Measurements from ENCODE around the gene SLX9. TPM values are rescaled to one million over a fixed set of nuclear protein-coding genes. Genes with fewer than 3 reads are reported as not detected.

The SLX9 gene
- total RNA-seq, 1 experiment from 2014 or later, result 74.3 TPM

DNA sequence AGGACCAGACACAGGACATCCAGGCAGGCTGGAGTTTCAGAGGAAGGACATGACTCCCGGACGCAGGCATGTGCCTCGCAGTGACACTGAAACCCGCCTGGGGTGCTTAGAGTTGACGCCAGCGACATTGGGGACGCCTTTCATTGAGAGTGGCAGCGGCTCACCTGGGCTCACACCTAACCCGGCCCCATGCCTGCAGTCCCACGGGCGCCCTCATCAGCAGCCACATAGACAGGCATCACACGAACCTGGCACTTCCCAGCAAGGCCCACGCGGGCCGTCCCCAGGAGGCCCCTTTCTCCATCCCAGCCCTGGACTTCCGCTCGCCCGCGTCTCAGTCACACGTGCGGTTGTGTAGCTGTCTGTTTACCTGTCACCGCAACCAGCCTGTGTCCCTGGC lies 36.1 kb upstream of the SLX9 start:
- no peak overlapping the region for H2AFZ ChIP-seq (ENCODE audit: low read length)
- H2BK15ac ChIP-seq (ENCODE audit: low read depth, low read length), result no peak overlapping the region
- no peaks in the 10 kb centered on the region for H3K23me2 ChIP-seq (ENCODE audit: insufficient read length, low read depth, low read length, poor library complexity, severe bottlenecking)
- H3K9ac ChIP-seq (ENCODE audit: extremely low read depth, insufficient read length, low read length), result no peak overlapping the region
- H2BK20ac ChIP-seq (ENCODE audit: low read depth, low read length, poor library complexity, severe bottlenecking), result no peak overlapping the region
- H3K27me3 ChIP-seq (ENCODE audit: insufficient read depth, low read length), result no peaks in the 10 kb centered on the region
- H4K5ac ChIP-seq (ENCODE audit: insufficient read length, low read depth, low read length), result no peak overlapping the region
- no peak overlapping the region for H2AK5ac ChIP-seq (ENCODE audit: insufficient read length, low read length)
- no peaks in the 10 kb centered on the region for H3K4me1 ChIP-seq (ENCODE audit: insufficient read depth, low read length)
- H4K91ac ChIP-seq (ENCODE audit: insufficient read length, low read depth, low read length), result no peak overlapping the region
- H3K4ac ChIP-seq (ENCODE audit: low read depth, low read length), result no peak overlapping the region
- H3K56ac ChIP-seq (ENCODE audit: insufficient read length, low read depth, low read length), result no peak overlapping the region
- DNase-seq, result no peak
- no peaks in the 10 kb centered on the region for H3K79me2 ChIP-seq (ENCODE audit: insufficient read depth, low read length)
- no peak overlapping the region for H3K27ac ChIP-seq (ENCODE audit: insufficient read length, low read depth, low read length)
- WGBS (ENCODE audit: extremely low coverage, insufficient read length, low lambda C conversion rate), result no CpG with 5 or more reads among the region's 22 CpGs
- H4K8ac ChIP-seq (replicated peaks; ENCODE audit: insufficient read length, low read depth, low read length), result no peak overlapping the region
- H2BK12ac ChIP-seq (ENCODE audit: insufficient read length, low read depth, low read length), result no peak overlapping the region
- no peaks in the 10 kb centered on the region for H3K36me3 Mint-ChIP-seq (ENCODE audit: insufficient read depth in 1 of 3, low read depth in 3 of 3)
- no peak overlapping the region for H3K4me3 Mint-ChIP-seq
- no peak overlapping the region for H3K27ac Mint-ChIP-seq
- H3K79me1 ChIP-seq (ENCODE audit: insufficient read depth, low read depth, low read length, poor library complexity, severe bottlenecking), result no peaks in the 10 kb centered on the region
- no peak overlapping the region for H2BK120ac ChIP-seq (ENCODE audit: low read depth, low read length, poor library complexity, severe bottlenecking)
- H3K18ac ChIP-seq (ENCODE audit: insufficient read length, low read depth, low read length), result no peak overlapping the region
- H3K4me2 ChIP-seq (ENCODE audit: insufficient read depth, insufficient read length, low read length), result no peak overlapping the region
- H2BK5ac ChIP-seq (ENCODE audit: insufficient read length, low read length), result no peak overlapping the region
- peaks cover 6% of the 10 kb centered on the region for H4K20me1 ChIP-seq (ENCODE audit: control insufficient read depth, insufficient read depth, insufficient read length)
- H3K23ac ChIP-seq (ENCODE audit: insufficient read length, low read depth, low read length), result no peak overlapping the region
- no peak overlapping the region for H3T11ph ChIP-seq (ENCODE audit: low read length)
- TF ChIP-seq, protein P1, sequence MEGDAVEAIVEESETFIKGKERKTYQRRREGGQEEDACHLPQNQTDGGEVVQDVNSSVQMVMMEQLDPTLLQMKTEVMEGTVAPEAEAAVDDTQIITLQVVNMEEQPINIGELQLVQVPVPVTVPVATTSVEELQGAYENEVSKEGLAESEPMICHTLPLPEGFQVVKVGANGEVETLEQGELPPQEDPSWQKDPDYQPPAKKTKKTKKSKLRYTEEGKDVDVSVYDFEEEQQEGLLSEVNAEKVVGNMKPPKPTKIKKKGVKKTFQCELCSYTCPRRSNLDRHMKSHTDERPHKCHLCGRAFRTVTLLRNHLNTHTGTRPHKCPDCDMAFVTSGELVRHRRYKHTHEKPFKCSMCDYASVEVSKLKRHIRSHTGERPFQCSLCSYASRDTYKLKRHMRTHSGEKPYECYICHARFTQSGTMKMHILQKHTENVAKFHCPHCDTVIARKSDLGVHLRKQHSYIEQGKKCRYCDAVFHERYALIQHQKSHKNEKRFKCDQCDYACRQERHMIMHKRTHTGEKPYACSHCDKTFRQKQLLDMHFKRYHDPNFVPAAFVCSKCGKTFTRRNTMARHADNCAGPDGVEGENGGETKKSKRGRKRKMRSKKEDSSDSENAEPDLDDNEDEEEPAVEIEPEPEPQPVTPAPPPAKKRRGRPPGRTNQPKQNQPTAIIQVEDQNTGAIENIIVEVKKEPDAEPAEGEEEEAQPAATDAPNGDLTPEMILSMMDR (conservative IDR thresholded peaks at IDR 0.05), result no peak
- peaks cover 0 to 12% of the 10 kb centered on the region in 2 experiments; a peak in 3 of 4 replicates for H3K4me1 Mint-ChIP-seq
- no peaks in the 10 kb centered on the region; a peak in 3 of 5 replicates for H3K9me3 Mint-ChIP-seq
- H3K27me3 Mint-ChIP-seq (ENCODE audit: low read depth), result peaks cover 4% of the 10 kb centered on the region
- no peaks in the 10 kb centered on the region for H3K9me3 ChIP-seq (ENCODE audit: control insufficient read depth, low read depth, low read length)
- no peak overlapping the region for H3K14ac ChIP-seq (ENCODE audit: insufficient read depth, low read length)
